Hepatocyte (in vitro differentiated cells): ENCODE data around the gene SYTL5. TPM values are rescaled to one million over a fixed set of nuclear protein-coding genes. Genes with fewer than 3 reads are reported as not detected.
A peak's percentile ranks its signal among the peaks of the same experiment; 100 is the strongest.

ENCODE experiments used
- DNase-seq: peaks from one replicate; pipeline ENCODE4 v3.0.0-alpha.2; 2016; ENCODE audit warnings: low spot score
- H2AFZ ChIP-seq: fragments of 200-600 bp; sonication (generic); 2 replicates; pipeline ENCODE4 v1.6.0; 2016; ENCODE audit warnings: antibody characterized with exemption, mild to moderate bottlenecking
- H3K27ac ChIP-seq: fragments of 200-600 bp; sonication (generic); 2 replicates; pipeline ENCODE4 v1.5.1; 2016; ENCODE audit warnings: mild to moderate bottlenecking
- H3K27me3 ChIP-seq: fragments of 200-600 bp; sonication (generic); 2 replicates; pipeline ENCODE4 v1.6.1; 2016
- H3K36me3 ChIP-seq: fragments of 200-600 bp; sonication (generic); replicated peaks from 2 replicates; pipeline ENCODE4 v1.5.1; 2016; ENCODE audit warnings: low read depth; ENCODE audit not compliant: insufficient read depth
- H3K4me1 ChIP-seq: fragments of 200-600 bp; sonication (generic); 2 replicates; pipeline ENCODE4 v1.5.1; 2016; ENCODE audit warnings: mild to moderate bottlenecking, moderate library complexity; ENCODE audit not compliant: insufficient read depth
- H3K4me2 ChIP-seq: fragments of 200-600 bp; sonication (generic); 2 replicates; pipeline ENCODE4 v1.6.0; 2016
- H3K4me3 ChIP-seq: fragments of 200-600 bp; sonication (generic); 2 replicates; pipeline ENCODE4 v1.5.1; 2016; ENCODE audit warnings: mild to moderate bottlenecking
- H3K79me2 ChIP-seq: fragments of 200-600 bp; sonication (generic); 2 replicates; pipeline ENCODE4 v1.6.0; 2017; ENCODE audit warnings: mild to moderate bottlenecking
- H3K9me2 ChIP-seq: fragments of 200-600 bp; sonication (generic); replicated peaks from 2 replicates; pipeline ENCODE4 v1.6.0; 2017; ENCODE audit warnings: mild to moderate bottlenecking; ENCODE audit not compliant: insufficient read depth
- H3K9me3 ChIP-seq: fragments of 200-600 bp; sonication (generic); 2 replicates; pipeline ENCODE4 v1.5.1; 2016; ENCODE audit warnings: low read depth, mild to moderate bottlenecking
- H4K20me1 ChIP-seq: fragments of 200-600 bp; sonication (generic); 2 replicates; pipeline ENCODE4 v1.6.0; 2016; ENCODE audit warnings: mild to moderate bottlenecking; ENCODE audit not compliant: insufficient read depth, poor library complexity, severe bottlenecking
- CTCF ChIP-seq: fragments of 200-600 bp; sonication (generic); IDR thresholded peaks from 2 replicates; pipeline ENCODE4 v1.5.1; 2016; ENCODE audit warnings: antibody characterized with exemption, mild to moderate bottlenecking; ENCODE audit not compliant: poor library complexity
- EZH2 ChIP-seq: fragments of 200-600 bp; sonication (generic); IDR thresholded peaks from 2 replicates; pipeline ENCODE4 v1.6.1; 2016; ENCODE audit warnings: antibody characterized with exemption, mild to moderate bottlenecking, borderline replicate concordance
- EZH2phosphoT487 ChIP-seq: fragments of 200-600 bp; sonication (generic); IDR thresholded peaks from one replicate; pipeline ENCODE4 v1.6.1; 2018; ENCODE audit warnings: antibody characterized with exemption, mild to moderate bottlenecking, low read depth, moderate library complexity; ENCODE audit not compliant: unreplicated experiment, severe bottlenecking
- WGBS: methylation state at CpG from one replicate; pipeline ENCODE4 v1.1.6; 2016; ENCODE audit warnings: low lambda C conversion rate; ENCODE audit errors: missing lambda C conversion rate; 5-methylcytosine and 5-hydroxymethylcytosine counted together
- polyA plus RNA-seq: library from polyadenylated mRNA; unstranded; fragments of >200 nt; fragmentation: Nextera tagmentation; extraction: Ambion mirVana; gene quantifications from 2 replicates; pipeline ENCODE4 v1.2.1, GENCODE V29; 2016
- total RNA-seq: library from RNA; depleted of rRNA; stranded (reverse); fragments of >200 nt; gene quantifications from 2 replicates; pipeline ENCODE4 v1.2.3, GENCODE V29; 2014

Gene SYTL5
- total and polyA plus RNA-seq, 2 experiments from 2014 or later: 1.2 to 8.0 TPM

GRCh38 chrX:38060331-38060878 is 54.1 kb downstream of the SYTL5 start:
- H3K36me3 ChIP-seq: no peaks in the 10 kb centered on the region
- TF ChIP-seq EZH2 (no peak), EZH2phosphoT487 (no peak), CTCF (no peak)
- no peaks in the 10 kb centered on the region for H3K9me3 ChIP-seq
- H4K20me1 ChIP-seq: no peaks in the 10 kb centered on the region
- no peak overlapping the region for H3K27ac ChIP-seq
- H3K79me2 ChIP-seq: no peaks in the 10 kb centered on the region
- H3K4me1 ChIP-seq: peaks cover 6% of the 10 kb centered on the region
- no peak for DNase-seq
- no peaks in the 10 kb centered on the region for H3K27me3 ChIP-seq
- H3K4me2 ChIP-seq: no peak overlapping the region
- no peak overlapping the region for H2AFZ ChIP-seq
- WGBS: 62% methylated on average over 2 of the region's 2 CpGs
- H3K4me3 ChIP-seq: no peak overlapping the region
- no peaks in the 10 kb centered on the region for H3K9me2 ChIP-seq

- H4K20me1 ChIP-seq: no peaks in the 10 kb centered on the region
- no peak overlapping the region for H3K4me3 ChIP-seq
- peaks cover 6% of the 10 kb centered on the region for H3K4me1 ChIP-seq
- H2AFZ ChIP-seq: no peak overlapping the region
- no peak overlapping the region for H3K4me2 ChIP-seq
- H3K9me3 ChIP-seq: no peaks in the 10 kb centered on the region
- no peaks in the 10 kb centered on the region for H3K79me2 ChIP-seq
- no peaks in the 10 kb centered on the region for H3K27me3 ChIP-seq
- H3K27ac ChIP-seq: peak overlapping the region; percentile 52
- no peaks in the 10 kb centered on the region for H3K36me3 ChIP-seq
- no peak for TF ChIP-seq EZH2
- no peak for TF ChIP-seq EZH2phosphoT487
- TF ChIP-seq CTCF: no peak
- H3K9me2 ChIP-seq: no peaks in the 10 kb centered on the region
- 32% methylated on average over 2 of the region's 2 CpGs for WGBS
- DNase-seq: peak; percentile 11
These were observed 55.0 kb downstream of the SYTL5 start for GRCh38 chrX:38061335-38061734.

- Histone ChIP-seq H3K79me2 (no peaks in the 10 kb centered on the region), H4K20me1 (no peaks in the 10 kb centered on the region), H3K9me3 (no peaks in the 10 kb centered on the region), H3K27ac (no peak overlapping the region), H3K4me1 (peaks cover 2% of the 10 kb centered on the region), H2AFZ (no peak overlapping the region), H3K27me3 (no peaks in the 10 kb centered on the region), H3K36me3 (no peaks in the 10 kb centered on the region), H3K9me2 (no peaks in the 10 kb centered on the region), H3K4me2 (no peak overlapping the region), H3K4me3 (no peak overlapping the region)
- 69% methylated on average over 2 of the region's 2 CpGs for WGBS
- DNase-seq: no peak
- no peak for TF ChIP-seq CTCF
- no peak for TF ChIP-seq EZH2phosphoT487
- TF ChIP-seq EZH2: no peak
These were observed 60.6 kb downstream of the SYTL5 start for GRCh38 chrX:38066934-38067333.

GRCh38 chrX:38069273-38069672 is 62.9 kb downstream of the SYTL5 start:
- no peaks in the 10 kb centered on the region for H4K20me1 ChIP-seq
- H3K9me2 ChIP-seq: no peaks in the 10 kb centered on the region
- no peak overlapping the region for H3K4me2 ChIP-seq
- 84% methylated on average over 3 of the region's 3 CpGs for WGBS
- no peaks in the 10 kb centered on the region for H3K4me1 ChIP-seq
- H2AFZ ChIP-seq: no peak overlapping the region
- no peaks in the 10 kb centered on the region for H3K36me3 ChIP-seq
- no peak for TF ChIP-seq CTCF
- TF ChIP-seq EZH2phosphoT487: no peak
- no peak for TF ChIP-seq EZH2
- no peaks in the 10 kb centered on the region for H3K27me3 ChIP-seq
- DNase-seq: no peak
- H3K27ac ChIP-seq: no peak overlapping the region
- H3K79me2 ChIP-seq: no peaks in the 10 kb centered on the region
- H3K9me3 ChIP-seq: no peaks in the 10 kb centered on the region
- no peak overlapping the region for H3K4me3 ChIP-seq
